Measurements from ENCODE around the gene COMTD1.

The COMTD1 gene

DNA sequence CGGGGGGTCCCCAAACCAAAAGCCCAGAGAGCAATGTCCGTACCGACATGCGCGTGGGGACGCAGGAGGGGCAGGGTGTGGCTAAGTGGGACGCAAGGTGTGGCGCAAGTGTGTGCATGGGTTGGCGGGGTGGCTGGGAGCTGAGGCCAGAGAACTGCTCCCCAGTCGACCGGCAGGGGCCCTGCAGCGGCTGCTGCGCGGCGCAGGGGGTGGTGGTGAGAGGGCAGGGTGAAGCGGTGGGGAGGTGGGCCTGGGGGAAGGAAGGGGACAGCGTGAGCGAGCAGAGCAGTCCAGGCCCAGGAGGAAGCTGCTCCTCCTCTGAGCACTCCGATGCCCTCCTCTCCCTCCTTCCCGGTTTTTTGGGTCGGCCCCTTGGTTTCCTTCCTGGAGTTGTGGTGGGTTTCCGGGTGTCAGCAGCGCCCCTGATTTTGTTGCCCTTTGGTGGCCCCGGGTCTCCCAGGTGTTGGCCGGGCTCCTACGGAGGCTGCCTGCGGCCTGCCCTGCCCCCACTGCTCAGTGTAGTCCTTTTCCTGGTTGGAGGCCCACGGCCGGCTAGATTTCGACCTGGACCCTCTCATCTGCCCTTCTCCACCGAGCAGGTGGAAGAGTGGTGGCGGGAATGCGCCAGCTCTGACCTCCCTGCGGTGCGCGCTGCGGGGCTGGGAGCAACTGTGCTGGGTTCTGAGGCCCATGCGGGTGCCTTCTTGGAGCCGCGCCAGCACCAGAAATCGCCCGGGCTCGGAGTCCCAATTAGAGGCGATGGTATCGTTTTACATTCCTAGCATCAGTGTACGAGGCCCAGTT lies 40.5 kb upstream of the COMTD1 start:
- no peak overlapping the region for H3K27ac ChIP-seq
- ChIA-PET POLR2A (ENCODE audit: low non-redundant PET) (no interaction called here), CTCF (no interaction called here)
- no peak for DNase-seq (ENCODE audit: low spot score)
- TF ChIP-seq, protein P1, sequence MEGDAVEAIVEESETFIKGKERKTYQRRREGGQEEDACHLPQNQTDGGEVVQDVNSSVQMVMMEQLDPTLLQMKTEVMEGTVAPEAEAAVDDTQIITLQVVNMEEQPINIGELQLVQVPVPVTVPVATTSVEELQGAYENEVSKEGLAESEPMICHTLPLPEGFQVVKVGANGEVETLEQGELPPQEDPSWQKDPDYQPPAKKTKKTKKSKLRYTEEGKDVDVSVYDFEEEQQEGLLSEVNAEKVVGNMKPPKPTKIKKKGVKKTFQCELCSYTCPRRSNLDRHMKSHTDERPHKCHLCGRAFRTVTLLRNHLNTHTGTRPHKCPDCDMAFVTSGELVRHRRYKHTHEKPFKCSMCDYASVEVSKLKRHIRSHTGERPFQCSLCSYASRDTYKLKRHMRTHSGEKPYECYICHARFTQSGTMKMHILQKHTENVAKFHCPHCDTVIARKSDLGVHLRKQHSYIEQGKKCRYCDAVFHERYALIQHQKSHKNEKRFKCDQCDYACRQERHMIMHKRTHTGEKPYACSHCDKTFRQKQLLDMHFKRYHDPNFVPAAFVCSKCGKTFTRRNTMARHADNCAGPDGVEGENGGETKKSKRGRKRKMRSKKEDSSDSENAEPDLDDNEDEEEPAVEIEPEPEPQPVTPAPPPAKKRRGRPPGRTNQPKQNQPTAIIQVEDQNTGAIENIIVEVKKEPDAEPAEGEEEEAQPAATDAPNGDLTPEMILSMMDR (conservative IDR thresholded peaks at IDR 0.05; ENCODE audit: low read depth), result no peak

DNA sequence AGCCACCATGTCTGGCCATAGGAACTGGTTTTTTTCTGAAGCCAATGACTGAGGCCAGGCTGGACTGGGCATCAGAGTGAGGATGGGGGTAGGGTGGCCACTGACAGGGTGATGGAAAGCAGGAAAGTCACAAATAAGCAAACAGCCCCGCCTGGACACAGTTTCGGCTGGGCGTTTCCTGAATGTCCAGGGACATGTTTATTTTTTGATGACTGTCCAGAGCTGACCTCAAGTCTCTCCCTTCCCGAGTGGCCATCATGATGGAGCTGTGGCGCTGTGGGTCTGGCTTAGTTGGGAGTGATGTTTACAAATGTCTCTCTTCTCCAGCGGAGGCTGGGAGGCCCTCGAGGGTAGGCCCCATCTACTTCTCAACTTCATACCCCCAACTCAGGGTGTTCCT lies 37.1 kb upstream of the COMTD1 start:
- CTCF ChIA-PET, result interaction anchor here (0.6 kb wide), 2 partner anchors 22 to 35 kb away, joined by 3 read pairs; no protein-coding TSS in a partner anchor
- POLR2A ChIA-PET (ENCODE audit: low non-redundant PET), result no interaction called here
- DNase-seq (ENCODE audit: low spot score), result no peak
- H3K27ac ChIP-seq, result no peak overlapping the region
- TF ChIP-seq, protein P1 (conservative IDR thresholded peaks at IDR 0.05; ENCODE audit: low read depth), result no peak

DNA sequence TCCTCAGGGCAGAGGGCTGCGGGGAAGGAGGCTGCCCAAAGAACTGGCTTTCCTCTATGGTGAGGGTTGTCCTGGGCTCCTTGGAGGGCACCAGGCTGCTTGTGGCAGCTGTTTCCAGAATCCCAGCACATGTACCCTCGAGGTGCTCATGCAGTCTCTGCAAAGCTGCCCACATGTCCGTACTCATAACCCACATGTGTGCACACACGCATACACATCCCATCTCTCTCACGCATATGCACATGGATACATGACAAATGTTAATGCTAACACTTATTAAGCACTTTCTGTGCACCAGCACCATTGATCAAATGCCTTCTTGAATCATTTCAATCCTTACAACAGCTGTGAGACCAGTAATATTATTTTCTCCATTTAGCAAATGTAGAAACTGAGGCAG lies 36.3 kb upstream of the COMTD1 start:
- POLR2A ChIA-PET (ENCODE audit: low non-redundant PET), result no interaction called here
- DNase-seq (ENCODE audit: low spot score), result no peak
- CTCF ChIA-PET, result no interaction called here
- TF ChIP-seq, protein P1 (conservative IDR thresholded peaks at IDR 0.05; ENCODE audit: low read depth), result no peak
- H3K27ac ChIP-seq, result no peak overlapping the region

DNA sequence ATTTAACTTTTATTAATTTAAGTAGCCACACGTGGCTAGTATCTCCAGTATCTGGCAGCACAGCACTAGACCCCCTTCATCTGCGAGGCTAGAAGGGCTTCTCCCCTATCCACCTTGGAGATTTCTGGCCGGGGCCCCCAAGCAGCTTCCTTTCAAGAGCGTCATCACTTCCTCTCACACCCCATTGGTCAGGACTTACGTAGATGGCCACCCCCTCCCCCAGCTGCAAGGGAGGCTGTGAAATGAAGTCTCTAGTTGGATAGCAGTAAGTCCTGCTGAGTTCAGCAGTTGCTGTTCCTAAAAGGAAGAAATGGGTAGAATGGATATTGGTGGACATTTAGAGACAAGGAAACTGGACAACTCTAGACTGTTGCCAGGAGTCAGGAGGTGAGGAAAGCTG lies 33.8 kb upstream of the COMTD1 start:
- POLR2A ChIA-PET (ENCODE audit: low non-redundant PET), result interaction anchor here (0.7 kb wide), 1 partner anchor 132 kb away, joined by 12 read pairs; the partner anchor contains the start of gene ZNF503
- no peak for DNase-seq (ENCODE audit: low spot score)
- CTCF ChIA-PET, result interaction anchor here (0.5 to 0.6 kb wide), 3 partner anchors 30 to 150 kb away, joined by 3 to 4 read pairs (median 3); no protein-coding TSS in a partner anchor
- TF ChIP-seq, protein P1 (conservative IDR thresholded peaks at IDR 0.05; ENCODE audit: low read depth), result no peak
- H3K27ac ChIP-seq, result no peak overlapping the region

DNA sequence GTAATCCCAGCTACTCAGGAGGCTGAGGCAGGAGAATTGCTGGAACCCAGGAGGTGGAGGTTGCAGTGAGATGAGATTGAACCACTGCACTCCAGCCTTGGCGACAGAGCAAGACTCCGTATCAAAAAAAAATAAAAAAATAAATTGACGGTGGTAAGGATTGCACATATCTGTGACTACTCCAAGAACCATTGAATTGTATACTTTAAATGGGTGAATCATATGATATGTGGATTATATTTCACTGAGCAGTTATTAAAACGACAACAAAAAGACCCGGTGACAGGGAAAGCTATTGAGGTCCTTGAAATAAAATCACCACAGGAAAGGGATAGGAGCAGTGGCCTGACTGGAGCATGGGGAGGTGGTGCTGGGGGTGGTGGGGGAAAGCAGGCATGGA lies 31.2 kb upstream of the COMTD1 start:
- TF ChIP-seq, protein P1 (conservative IDR thresholded peaks at IDR 0.05; ENCODE audit: low read depth), result no peak
- ChIA-PET CTCF (no interaction called here), POLR2A (ENCODE audit: low non-redundant PET) (no interaction called here)
- DNase-seq (ENCODE audit: low spot score), result no peak
- H3K27ac ChIP-seq, result no peak overlapping the region

DNA sequence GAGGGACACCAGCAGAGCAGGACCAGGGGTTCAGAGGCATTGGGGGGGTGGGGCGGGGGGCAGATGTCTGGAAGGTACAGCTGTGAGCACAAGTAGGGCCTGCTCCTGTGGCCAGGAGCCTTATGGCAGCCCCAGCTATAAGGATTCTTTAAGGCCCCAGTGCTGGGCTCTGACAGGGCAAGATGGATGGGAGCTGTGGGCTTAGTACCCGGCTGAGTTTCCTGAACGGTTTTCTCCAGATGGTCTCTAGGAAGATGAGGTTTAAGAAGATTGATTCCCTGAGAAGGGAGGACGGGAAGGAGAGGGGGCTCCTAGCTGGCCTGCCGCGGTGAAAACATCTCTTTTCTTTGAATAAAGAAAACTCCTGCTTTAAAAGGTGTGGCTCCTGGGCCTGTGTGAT lies 30.1 kb upstream of the COMTD1 start:
- DNase-seq (ENCODE audit: low spot score), result no peak
- TF ChIP-seq, protein P1 (conservative IDR thresholded peaks at IDR 0.05; ENCODE audit: low read depth), result no peak
- no peak overlapping the region for H3K27ac ChIP-seq
- ChIA-PET POLR2A (ENCODE audit: low non-redundant PET) (no interaction called here), CTCF (no interaction called here)
